K562 (cell line): ENCODE measurements around the gene PPP6R1.

Experiments used
- FUS ChIP-seq: fragments of 200-400 bp; formaldehyde crosslinking; optimal IDR thresholded peaks from 2 replicates; pipeline ENCODE3; 2017; ENCODE audit warnings: low read depth, low read length
- SIN3A ChIP-seq, 2 experiments: fragments of 150-350 bp in 1 of 2; IDR thresholded peaks; 2 replicates each; pipeline ENCODE4 v1.6.1; 2011 to 2016; ENCODE audit warnings: borderline replicate concordance in 2 of 2, low read depth in 2 of 2, low read length in 2 of 2, mild to moderate bottlenecking in 2 of 2, moderate library complexity in 2 of 2; ENCODE audit not compliant: control insufficient read depth in 1 of 2
- TF ChIP-seq, protein P1 (sequence below), 2 experiments: fragments of 450-650 bp in 1 of 2; IDR thresholded peaks; 2 replicates each; pipeline ENCODE4 v1.6.1; 2011 to 2017; ENCODE audit warnings: low read depth in 2 of 2, antibody characterized with exemption in 1 of 2, borderline replicate concordance in 1 of 2, low read length in 1 of 2, mild to moderate bottlenecking in 1 of 2, mixed read lengths in 1 of 2; ENCODE audit not compliant: control insufficient read depth in 1 of 2
- TF ChIP-seq, protein P2 (sequence below), 3 experiments: IDR thresholded peaks in 2 of 3; conservative IDR thresholded peaks in 1 of 3; 2 replicates each; pipeline ENCODE4 v1.5.1; 2011 to 2012; ENCODE audit warnings: low read length in 3 of 3, mild to moderate bottlenecking in 3 of 3, control low read depth in 2 of 3, improper control_type of control experiment in 1 of 3, inconsistent platforms in 1 of 3, low read depth in 1 of 3, mixed read lengths in 1 of 3, moderate library complexity in 1 of 3; ENCODE audit not compliant: insufficient read depth in 2 of 3

DNA sequence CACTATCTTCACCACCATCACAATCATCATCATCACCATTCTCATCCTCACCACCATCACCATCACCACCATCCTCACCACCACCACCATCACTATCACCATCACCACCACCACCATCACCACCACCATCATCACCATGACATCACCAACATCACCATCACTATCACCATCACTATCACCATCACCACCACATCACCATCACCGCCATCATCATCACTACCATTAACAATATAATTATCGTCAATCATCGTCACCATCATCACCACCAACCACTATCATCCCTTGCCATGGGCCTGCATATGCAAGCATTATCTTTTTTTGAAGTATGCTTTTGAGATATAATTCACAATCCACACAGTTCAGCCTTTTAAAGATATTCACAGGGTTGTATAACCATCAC is 7.6 kb upstream of the PPP6R1 start:
- no peak for TF ChIP-seq FUS
- TF ChIP-seq, protein P1, sequence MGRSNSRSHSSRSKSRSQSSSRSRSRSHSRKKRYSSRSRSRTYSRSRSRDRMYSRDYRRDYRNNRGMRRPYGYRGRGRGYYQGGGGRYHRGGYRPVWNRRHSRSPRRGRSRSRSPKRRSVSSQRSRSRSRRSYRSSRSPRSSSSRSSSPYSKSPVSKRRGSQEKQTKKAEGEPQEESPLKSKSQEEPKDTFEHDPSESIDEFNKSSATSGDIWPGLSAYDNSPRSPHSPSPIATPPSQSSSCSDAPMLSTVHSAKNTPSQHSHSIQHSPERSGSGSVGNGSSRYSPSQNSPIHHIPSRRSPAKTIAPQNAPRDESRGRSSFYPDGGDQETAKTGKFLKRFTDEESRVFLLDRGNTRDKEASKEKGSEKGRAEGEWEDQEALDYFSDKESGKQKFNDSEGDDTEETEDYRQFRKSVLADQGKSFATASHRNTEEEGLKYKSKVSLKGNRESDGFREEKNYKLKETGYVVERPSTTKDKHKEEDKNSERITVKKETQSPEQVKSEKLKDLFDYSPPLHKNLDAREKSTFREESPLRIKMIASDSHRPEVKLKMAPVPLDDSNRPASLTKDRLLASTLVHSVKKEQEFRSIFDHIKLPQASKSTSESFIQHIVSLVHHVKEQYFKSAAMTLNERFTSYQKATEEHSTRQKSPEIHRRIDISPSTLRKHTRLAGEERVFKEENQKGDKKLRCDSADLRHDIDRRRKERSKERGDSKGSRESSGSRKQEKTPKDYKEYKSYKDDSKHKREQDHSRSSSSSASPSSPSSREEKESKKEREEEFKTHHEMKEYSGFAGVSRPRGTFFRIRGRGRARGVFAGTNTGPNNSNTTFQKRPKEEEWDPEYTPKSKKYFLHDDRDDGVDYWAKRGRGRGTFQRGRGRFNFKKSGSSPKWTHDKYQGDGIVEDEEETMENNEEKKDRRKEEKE (IDR thresholded peaks at IDR 0.05; ENCODE audit: borderline replicate concordance in 1 of 2, control insufficient read depth in 1 of 2, low read depth in 2 of 2, low read length in 1 of 2): no peak
- TF ChIP-seq SIN3A (IDR thresholded peaks at IDR 0.05; ENCODE audit: borderline replicate concordance in 2 of 2, control insufficient read depth in 1 of 2, low read depth in 2 of 2, low read length in 2 of 2): no peak
- TF ChIP-seq, protein P2, sequence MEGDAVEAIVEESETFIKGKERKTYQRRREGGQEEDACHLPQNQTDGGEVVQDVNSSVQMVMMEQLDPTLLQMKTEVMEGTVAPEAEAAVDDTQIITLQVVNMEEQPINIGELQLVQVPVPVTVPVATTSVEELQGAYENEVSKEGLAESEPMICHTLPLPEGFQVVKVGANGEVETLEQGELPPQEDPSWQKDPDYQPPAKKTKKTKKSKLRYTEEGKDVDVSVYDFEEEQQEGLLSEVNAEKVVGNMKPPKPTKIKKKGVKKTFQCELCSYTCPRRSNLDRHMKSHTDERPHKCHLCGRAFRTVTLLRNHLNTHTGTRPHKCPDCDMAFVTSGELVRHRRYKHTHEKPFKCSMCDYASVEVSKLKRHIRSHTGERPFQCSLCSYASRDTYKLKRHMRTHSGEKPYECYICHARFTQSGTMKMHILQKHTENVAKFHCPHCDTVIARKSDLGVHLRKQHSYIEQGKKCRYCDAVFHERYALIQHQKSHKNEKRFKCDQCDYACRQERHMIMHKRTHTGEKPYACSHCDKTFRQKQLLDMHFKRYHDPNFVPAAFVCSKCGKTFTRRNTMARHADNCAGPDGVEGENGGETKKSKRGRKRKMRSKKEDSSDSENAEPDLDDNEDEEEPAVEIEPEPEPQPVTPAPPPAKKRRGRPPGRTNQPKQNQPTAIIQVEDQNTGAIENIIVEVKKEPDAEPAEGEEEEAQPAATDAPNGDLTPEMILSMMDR (IDR thresholded peaks at IDR 0.05 in 2 of 3, conservative IDR thresholded peaks at IDR 0.05 in 1 of 3; ENCODE audit: insufficient read depth in 2 of 3, low read depth in 1 of 3, low read length in 3 of 3): no peak
